Neural cell (in vitro differentiated cells): ENCODE results near the gene CXCL14.

Experiments
- EP300 ChIP-seq: fragments of 450-650 bp; conservative IDR thresholded peaks from 2 replicates; pipeline ENCODE4 v1.6.1; 2014; ENCODE audit warnings: antibody characterized with exemption, mild to moderate bottlenecking, moderate library complexity; ENCODE audit not compliant: poor library complexity, severe bottlenecking
- EZH2 ChIP-seq: fragments of 200-600, 300-800 bp; shearing (Covaris generic), sonication (generic); IDR thresholded peaks from 2 replicates; pipeline ENCODE4 v1.6.1; 2014; ENCODE audit warnings: antibody characterized with exemption, low read length, borderline replicate concordance, mild to moderate bottlenecking; ENCODE audit not compliant: insufficient read depth, poor library complexity, severe bottlenecking
- MXI1 ChIP-seq: fragments of 450-650 bp; conservative IDR thresholded peaks from 2 replicates; pipeline ENCODE4 v1.6.1; 2014; ENCODE audit warnings: antibody characterized with exemption, mild to moderate bottlenecking; ENCODE audit not compliant: poor library complexity, severe bottlenecking
- POLR2AphosphoS5 ChIP-seq: IDR thresholded peaks from 2 replicates; pipeline ENCODE4 v1.6.1; 2012
- SMC3 ChIP-seq: fragments of 450-650 bp; conservative IDR thresholded peaks from 2 replicates; pipeline ENCODE4 v1.6.1; 2014; ENCODE audit warnings: antibody characterized with exemption, mild to moderate bottlenecking, moderate library complexity; ENCODE audit not compliant: poor library complexity
- TAF1 ChIP-seq: IDR thresholded peaks from 2 replicates; pipeline ENCODE4 v1.6.1; 2012; ENCODE audit warnings: low read depth
- TF ChIP-seq, protein P1 (sequence below): fragments of 450-650 bp; IDR thresholded peaks from 2 replicates; pipeline ENCODE4 v1.5.1; 2014; ENCODE audit warnings: antibody characterized with exemption, mild to moderate bottlenecking, moderate library complexity; ENCODE audit not compliant: poor library complexity, severe bottlenecking
- TF ChIP-seq, protein P2 (sequence below): IDR thresholded peaks from 2 replicates; pipeline ENCODE4 v1.6.1; 2012; ENCODE audit warnings: borderline replicate concordance

DNA sequence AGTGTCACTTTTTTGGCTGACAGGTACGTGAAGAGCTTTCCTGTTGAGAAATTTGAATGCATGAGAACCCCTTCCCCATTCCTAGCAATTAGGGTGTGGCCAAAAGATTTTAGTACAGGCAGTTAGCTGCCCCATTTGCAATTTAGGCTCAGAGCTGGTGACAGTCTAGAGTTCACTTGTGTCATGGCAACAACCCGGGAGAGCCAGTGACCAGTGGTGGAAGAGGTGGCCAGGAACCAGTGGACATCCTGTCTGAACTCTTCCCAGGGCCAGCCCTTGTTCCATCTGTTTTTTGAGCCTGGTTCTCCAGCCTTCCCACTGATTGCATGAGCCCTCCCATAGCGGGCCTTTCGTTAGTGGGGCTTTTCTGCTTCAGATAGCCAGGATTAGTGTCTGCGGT, 40.5 kb downstream of the CXCL14 start:
- TF ChIP-seq SMC3 (no peak), EZH2 (no peak), MXI1 (no peak), POLR2AphosphoS5 (no peak), EP300 (no peak), TAF1 (no peak)
- TF ChIP-seq, protein P1, sequence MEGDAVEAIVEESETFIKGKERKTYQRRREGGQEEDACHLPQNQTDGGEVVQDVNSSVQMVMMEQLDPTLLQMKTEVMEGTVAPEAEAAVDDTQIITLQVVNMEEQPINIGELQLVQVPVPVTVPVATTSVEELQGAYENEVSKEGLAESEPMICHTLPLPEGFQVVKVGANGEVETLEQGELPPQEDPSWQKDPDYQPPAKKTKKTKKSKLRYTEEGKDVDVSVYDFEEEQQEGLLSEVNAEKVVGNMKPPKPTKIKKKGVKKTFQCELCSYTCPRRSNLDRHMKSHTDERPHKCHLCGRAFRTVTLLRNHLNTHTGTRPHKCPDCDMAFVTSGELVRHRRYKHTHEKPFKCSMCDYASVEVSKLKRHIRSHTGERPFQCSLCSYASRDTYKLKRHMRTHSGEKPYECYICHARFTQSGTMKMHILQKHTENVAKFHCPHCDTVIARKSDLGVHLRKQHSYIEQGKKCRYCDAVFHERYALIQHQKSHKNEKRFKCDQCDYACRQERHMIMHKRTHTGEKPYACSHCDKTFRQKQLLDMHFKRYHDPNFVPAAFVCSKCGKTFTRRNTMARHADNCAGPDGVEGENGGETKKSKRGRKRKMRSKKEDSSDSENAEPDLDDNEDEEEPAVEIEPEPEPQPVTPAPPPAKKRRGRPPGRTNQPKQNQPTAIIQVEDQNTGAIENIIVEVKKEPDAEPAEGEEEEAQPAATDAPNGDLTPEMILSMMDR = no peak
- TF ChIP-seq, protein P2, sequence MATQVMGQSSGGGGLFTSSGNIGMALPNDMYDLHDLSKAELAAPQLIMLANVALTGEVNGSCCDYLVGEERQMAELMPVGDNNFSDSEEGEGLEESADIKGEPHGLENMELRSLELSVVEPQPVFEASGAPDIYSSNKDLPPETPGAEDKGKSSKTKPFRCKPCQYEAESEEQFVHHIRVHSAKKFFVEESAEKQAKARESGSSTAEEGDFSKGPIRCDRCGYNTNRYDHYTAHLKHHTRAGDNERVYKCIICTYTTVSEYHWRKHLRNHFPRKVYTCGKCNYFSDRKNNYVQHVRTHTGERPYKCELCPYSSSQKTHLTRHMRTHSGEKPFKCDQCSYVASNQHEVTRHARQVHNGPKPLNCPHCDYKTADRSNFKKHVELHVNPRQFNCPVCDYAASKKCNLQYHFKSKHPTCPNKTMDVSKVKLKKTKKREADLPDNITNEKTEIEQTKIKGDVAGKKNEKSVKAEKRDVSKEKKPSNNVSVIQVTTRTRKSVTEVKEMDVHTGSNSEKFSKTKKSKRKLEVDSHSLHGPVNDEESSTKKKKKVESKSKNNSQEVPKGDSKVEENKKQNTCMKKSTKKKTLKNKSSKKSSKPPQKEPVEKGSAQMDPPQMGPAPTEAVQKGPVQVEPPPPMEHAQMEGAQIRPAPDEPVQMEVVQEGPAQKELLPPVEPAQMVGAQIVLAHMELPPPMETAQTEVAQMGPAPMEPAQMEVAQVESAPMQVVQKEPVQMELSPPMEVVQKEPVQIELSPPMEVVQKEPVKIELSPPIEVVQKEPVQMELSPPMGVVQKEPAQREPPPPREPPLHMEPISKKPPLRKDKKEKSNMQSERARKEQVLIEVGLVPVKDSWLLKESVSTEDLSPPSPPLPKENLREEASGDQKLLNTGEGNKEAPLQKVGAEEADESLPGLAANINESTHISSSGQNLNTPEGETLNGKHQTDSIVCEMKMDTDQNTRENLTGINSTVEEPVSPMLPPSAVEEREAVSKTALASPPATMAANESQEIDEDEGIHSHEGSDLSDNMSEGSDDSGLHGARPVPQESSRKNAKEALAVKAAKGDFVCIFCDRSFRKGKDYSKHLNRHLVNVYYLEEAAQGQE = no peak
